Measurements from ENCODE around the gene CCDC136. TPM values are rescaled to one million over a fixed set of nuclear protein-coding genes. Genes with fewer than 3 reads are reported as not detected.

CCDC136 gene
- polyA plus RNA-seq, 1 donor from 2014 or later: 0.85 TPM

- no peaks in the 10 kb centered on the region for H3K27me3 Mint-ChIP-seq
- H3K9me3 Mint-ChIP-seq: no peaks in the 10 kb centered on the region
- H3K4me1 Mint-ChIP-seq: peaks cover 20 to 27% (median 20%) of the 10 kb centered on the region in 3 donors
- peaks cover 9% of the 10 kb centered on the region for H3K36me3 Mint-ChIP-seq
- peak within 1 kb of the TSS; percentile 92 to 100 (median 97) for H3K4me3 Mint-ChIP-seq
- peak within 1 kb of the TSS; percentile 96 to 100 (median 99) for H3K27ac Mint-ChIP-seq
Measured at GRCh38 chr7:128862571-128863432, 71.0 kb downstream of the CCDC136 start, which contains the start of gene ATP6V1F. ATP6V1F (plus strand) TSS chr7:128862856; CDS start chr7:128862905, 49 bp downstream.

- no peaks in the 10 kb centered on the region for H3K27me3 Mint-ChIP-seq
- peaks cover 9% of the 10 kb centered on the region for H3K36me3 Mint-ChIP-seq
- peak overlapping the region; percentile 92 to 100 (median 97) for H3K4me3 Mint-ChIP-seq
- H3K27ac Mint-ChIP-seq: peak overlapping the region; percentile 96 to 100 (median 99)
- H3K4me1 Mint-ChIP-seq: peaks cover 21 to 27% (median 22%) of the 10 kb centered on the region in 3 donors
- H3K9me3 Mint-ChIP-seq: no peaks in the 10 kb centered on the region
Measured at GRCh38 chr7:128863433-128863989, 71.7 kb downstream of the CCDC136 start.

GRCh38 chr7:128865303-128865702 is 73.5 kb downstream of the CCDC136 start:
- Mint-ChIP-seq H3K9me3 (no peaks in the 10 kb centered on the region), H3K36me3 (peaks cover 10% of the 10 kb centered on the region), H3K4me1 (peaks cover 24 to 29% (median 26%) of the 10 kb centered on the region in 3 donors), H3K4me3 (peak overlapping the region in 2 of 4 donors; percentile 36 to 61), H3K27me3 (peaks cover 4% of the 10 kb centered on the region), H3K27ac (peak overlapping the region in 2 of 3 donors; percentile 79 to 80)

- Mint-ChIP-seq H3K27ac (peak overlapping the region in 2 of 3 donors; percentile 79 to 80), H3K4me1 (peaks cover 24 to 32% (median 27%) of the 10 kb centered on the region in 3 donors), H3K27me3 (peaks cover 6% of the 10 kb centered on the region), H3K4me3 (peak overlapping the region in 1 of 4 donors; percentile 36), H3K9me3 (no peaks in the 10 kb centered on the region), H3K36me3 (peaks cover 11% of the 10 kb centered on the region)
Measured at GRCh38 chr7:128865996-128866877, 74.5 kb downstream of the CCDC136 start.

DNA sequence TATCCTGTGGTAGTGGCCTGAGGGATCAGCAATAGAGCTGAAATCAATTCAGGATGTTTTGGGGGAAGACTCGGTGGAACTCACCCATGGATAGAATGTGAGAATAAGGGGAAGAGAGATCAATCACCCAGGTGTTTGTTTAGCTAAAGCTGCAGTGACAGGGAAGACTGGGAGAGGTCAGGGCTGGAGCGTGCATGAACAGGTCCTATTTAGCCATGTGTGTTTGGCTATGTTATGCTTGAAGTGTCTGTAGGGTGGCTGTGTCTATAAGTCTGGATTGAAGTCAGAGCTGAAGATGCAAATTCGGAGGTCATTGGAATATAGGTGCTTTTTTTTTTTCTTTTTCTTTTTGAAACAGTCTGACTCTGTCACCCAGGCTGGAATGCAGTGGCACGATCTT is 75.5 kb downstream of the CCDC136 start:
- H3K27ac Mint-ChIP-seq: no peak overlapping the region
- no peaks in the 10 kb centered on the region for H3K9me3 Mint-ChIP-seq
- H3K36me3 Mint-ChIP-seq: peaks cover 11% of the 10 kb centered on the region
- peaks cover 6% of the 10 kb centered on the region for H3K27me3 Mint-ChIP-seq
- H3K4me3 Mint-ChIP-seq: peak overlapping the region in 2 of 4 donors; percentile 1 to 19
- peaks cover 24 to 35% (median 24%) of the 10 kb centered on the region in 3 donors for H3K4me1 Mint-ChIP-seq

DNA sequence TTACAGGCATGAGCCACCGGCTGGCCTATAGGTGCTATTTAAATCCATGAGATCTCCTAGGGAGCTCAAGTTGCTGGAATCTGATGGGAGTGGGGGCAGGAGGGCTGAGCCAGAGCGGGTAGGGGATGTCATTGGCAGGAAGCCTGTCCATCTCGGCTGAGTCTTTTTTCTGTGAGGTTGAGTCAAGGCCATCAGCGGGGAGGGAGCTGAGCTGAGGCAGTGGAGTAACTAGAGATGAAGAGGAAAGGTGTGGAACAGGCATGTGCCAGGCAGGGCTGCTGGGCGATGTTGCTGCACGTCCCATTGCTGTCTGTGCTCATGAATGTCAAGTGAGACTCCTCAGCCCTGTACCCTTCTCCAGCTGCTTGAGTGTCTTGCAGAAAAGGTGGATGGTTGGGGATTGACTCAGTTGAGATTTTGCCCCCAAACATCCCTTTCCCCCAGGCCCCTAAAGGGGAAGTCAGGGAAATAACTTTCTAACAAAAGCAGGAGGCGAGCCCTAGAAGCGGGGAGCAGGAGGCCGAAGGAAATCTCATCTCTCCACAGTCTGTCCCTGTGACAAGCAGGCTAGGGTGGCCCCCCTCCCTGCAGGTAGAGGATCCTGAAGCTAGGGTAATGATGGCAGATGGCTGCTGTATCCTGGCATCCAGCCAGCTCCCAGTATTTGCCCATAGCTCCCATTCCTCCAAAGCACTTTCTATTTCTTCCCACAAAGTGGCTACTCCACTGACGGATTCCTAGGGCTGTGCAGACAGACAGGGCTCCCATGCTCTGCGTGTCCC is 76.3 kb downstream of the CCDC136 start:
- peaks cover 6% of the 10 kb centered on the region for H3K27me3 Mint-ChIP-seq
- H3K36me3 Mint-ChIP-seq: peaks cover 11% of the 10 kb centered on the region
- H3K27ac Mint-ChIP-seq: peak overlapping the region in 2 of 3 donors; percentile 63 to 71
- H3K4me1 Mint-ChIP-seq: peaks cover 18 to 27% (median 19%) of the 10 kb centered on the region in 3 donors
- H3K4me3 Mint-ChIP-seq: peak overlapping the region in 3 of 4 donors; percentile 42 to 74 (median 45)
- H3K9me3 Mint-ChIP-seq: no peaks in the 10 kb centered on the region

- peaks cover 11% of the 10 kb centered on the region for H3K36me3 Mint-ChIP-seq
- peaks cover 6% of the 10 kb centered on the region for H3K27me3 Mint-ChIP-seq
- H3K4me1 Mint-ChIP-seq: peaks cover 16 to 21% (median 17%) of the 10 kb centered on the region in 3 donors
Measured at GRCh38 chr7:128868624-128869137, 76.9 kb downstream of the CCDC136 start.

DNA sequence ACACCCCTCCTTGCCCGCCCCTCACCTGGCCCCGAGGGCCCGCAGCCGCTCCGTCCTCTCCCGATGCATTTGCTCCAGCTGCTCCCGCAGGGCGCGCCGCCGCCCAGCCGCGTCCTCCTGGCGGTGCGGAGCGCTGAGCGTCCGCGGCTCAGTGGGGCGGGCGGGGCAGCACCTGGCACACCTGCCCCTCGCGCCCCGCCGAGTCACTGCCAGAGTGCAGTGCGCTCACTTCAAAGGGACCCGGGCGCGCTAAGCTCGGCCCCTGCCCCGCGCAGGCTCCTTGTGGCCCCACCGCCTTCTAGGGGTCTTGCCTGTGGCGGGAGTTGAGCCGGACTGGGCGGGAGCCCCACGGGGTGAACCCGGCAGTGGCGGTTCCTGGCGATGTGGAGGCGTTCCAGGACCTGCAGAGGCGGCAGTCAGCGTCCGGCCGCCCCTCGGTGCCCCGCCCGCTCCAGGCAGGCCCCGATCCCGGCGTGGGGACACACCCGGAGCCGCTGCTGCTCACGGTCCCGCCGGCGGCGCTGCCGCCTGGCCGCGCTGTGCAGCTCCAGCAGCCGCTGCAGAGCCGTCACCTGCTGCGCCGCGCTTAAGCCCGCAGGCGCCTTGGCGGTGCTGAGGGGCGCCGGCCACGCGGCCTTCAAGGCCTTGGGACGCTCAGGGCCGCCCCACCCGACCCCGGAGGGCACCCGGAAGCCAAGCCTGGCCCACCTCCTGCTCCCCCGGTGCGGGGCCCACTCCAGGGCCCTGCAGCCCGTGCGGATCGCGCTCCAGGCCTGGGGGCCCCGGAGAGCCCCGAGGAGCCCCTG is 77.6 kb downstream of the CCDC136 start:
- Mint-ChIP-seq H3K4me3 (peak overlapping the region in 3 of 4 donors; percentile 71 to 83 (median 81)), H3K36me3 (peaks cover 11% of the 10 kb centered on the region), H3K27me3 (peaks cover 6% of the 10 kb centered on the region), H3K9me3 (no peaks in the 10 kb centered on the region), H3K4me1 (peaks cover 12 to 20% (median 15%) of the 10 kb centered on the region in 3 donors), H3K27ac (peak overlapping the region in 1 of 3 donors; percentile 71)

More at GRCh38 chr7:128868624-128869137, 76.9 kb downstream of the CCDC136 start:
- peak overlapping the region in 3 of 4 donors; percentile 71 to 81 (median 74) for H3K4me3 Mint-ChIP-seq
- no peaks in the 10 kb centered on the region for H3K9me3 Mint-ChIP-seq
- peak overlapping the region in 1 of 3 donors; percentile 71 for H3K27ac Mint-ChIP-seq

DNA sequence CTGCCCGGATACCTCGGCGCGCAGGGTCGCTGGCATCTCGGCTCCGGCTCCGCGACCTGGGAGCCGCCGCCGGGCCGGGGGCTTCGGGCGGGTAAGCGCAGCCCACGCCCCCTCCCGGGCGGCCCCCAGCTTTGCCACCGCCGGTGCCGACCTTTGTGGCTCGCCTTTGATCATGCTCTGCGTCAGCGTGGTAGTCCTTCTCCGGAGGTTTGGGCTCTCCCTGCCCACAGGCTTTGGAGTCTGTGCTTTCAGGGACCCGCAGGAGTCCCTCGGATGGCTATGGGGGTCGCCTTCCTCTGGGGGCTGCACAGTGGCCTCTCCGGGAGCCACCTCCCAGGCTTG is 78.1 kb downstream of the CCDC136 start:
- peak overlapping the region; percentile 64 to 90 (median 76) for H3K4me3 Mint-ChIP-seq
- H3K27me3 Mint-ChIP-seq: peaks cover 6% of the 10 kb centered on the region

DNA sequence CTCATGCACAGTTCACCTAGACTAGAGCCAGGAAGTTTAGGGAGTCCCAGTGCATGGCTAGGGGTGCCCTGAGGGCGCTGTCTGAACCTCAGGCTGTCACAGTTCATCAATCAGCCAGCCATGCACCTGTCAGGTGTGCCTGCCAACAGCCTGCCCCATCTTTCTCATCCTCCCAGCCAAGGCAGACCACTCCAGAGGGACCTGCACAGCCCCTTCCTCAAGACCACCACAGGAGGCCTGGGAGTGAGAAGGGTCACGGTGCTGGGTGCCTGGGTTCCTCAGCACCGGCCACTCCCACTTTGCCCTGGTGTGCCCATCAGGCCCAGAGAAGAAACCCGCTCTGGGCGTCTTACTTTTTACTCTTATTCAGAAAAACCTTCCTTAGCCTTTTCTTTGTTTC is 79.3 kb downstream of the CCDC136 start:
- peaks cover 7 to 15% (median 15%) of the 10 kb centered on the region in 3 donors for H3K4me1 Mint-ChIP-seq
- peaks cover 4% of the 10 kb centered on the region for H3K36me3 Mint-ChIP-seq
- peak overlapping the region in 2 of 3 donors; percentile 43 to 79 for H3K27ac Mint-ChIP-seq
- peaks cover 6% of the 10 kb centered on the region for H3K27me3 Mint-ChIP-seq
- no peaks in the 10 kb centered on the region for H3K9me3 Mint-ChIP-seq
- H3K4me3 Mint-ChIP-seq: peak overlapping the region in 3 of 4 donors; percentile 27 to 65 (median 54)

More for the DNA sequence above, 78.1 kb downstream of the CCDC136 start:
- H3K36me3 Mint-ChIP-seq: peaks cover 11% of the 10 kb centered on the region
- H3K9me3 Mint-ChIP-seq: no peaks in the 10 kb centered on the region
- H3K4me1 Mint-ChIP-seq: peaks cover 8 to 16% (median 15%) of the 10 kb centered on the region in 3 donors
- peak overlapping the region in 1 of 3 donors; percentile 79 for H3K27ac Mint-ChIP-seq
